Activated T-helper 9 cell treated with anti-CD3 and anti-CD28 coated beads, Interleukin-2, amount 50 U/mL, for 16 hours (primary cell): ENCODE results near the gene CISD2.
"Not testable (repeated sequence)": the region's sequence is repeated elsewhere in the genome, so short reads cannot be mapped to it uniquely, and the experiment has no call there.

Experiments used
- DNase-seq: peaks from one replicate; pipeline ENCODE4 v3.0.0-alpha.2; 2020; ENCODE audit warnings: low read depth

Gene CISD2

GRCh38 chr4:102850370-102850769 is 18.4 kb upstream of the CISD2 start:
- DNase-seq = no peak

GRCh38 chr4:102858828-102859464 is 9.8 kb upstream of the CISD2 start:
- DNase-seq = no peak

GRCh38 chr4:102860611-102861324 is 8.0 kb upstream of the CISD2 start:
- no peak for DNase-seq

GRCh38 chr4:102862016-102862415 is 6.8 kb upstream of the CISD2 start:
- DNase-seq = no peak

- no peak for DNase-seq
These were observed 6.0 kb upstream of the CISD2 start for GRCh38 chr4:102862747-102863146.

GRCh38 chr4:102865327-102865726 is 3.5 kb upstream of the CISD2 start:
- not testable (repeated sequence) for DNase-seq

- DNase-seq = no peak
These were observed 1.3 kb upstream of the CISD2 start for GRCh38 chr4:102867278-102868152.

- DNase-seq = no peak
These were observed 525 bp upstream of the CISD2 start for GRCh38 chr4:102868153-102868780.

- no peak for DNase-seq
These were observed 891 bp downstream of the CISD2 start for GRCh38 chr4:102869569-102870197.

- DNase-seq = no peak
These were observed 3.0 kb downstream of the CISD2 start for GRCh38 chr4:102871772-102872171.

GRCh38 chr4:102877477-102878106 is 8.8 kb downstream of the CISD2 start:
- not testable (repeated sequence) for DNase-seq

- DNase-seq = not testable (repeated sequence)
These were observed 9.6 kb downstream of the CISD2 start for GRCh38 chr4:102878349-102878748.

GRCh38 chr4:102878901-102879300 is 10.1 kb downstream of the CISD2 start:
- DNase-seq = no peak

GRCh38 chr4:102881343-102881742 is 12.6 kb downstream of the CISD2 start:
- DNase-seq = no peak

- no peak for DNase-seq
These were observed 14.5 kb downstream of the CISD2 start for GRCh38 chr4:102883278-102883677.

- not testable (repeated sequence) for DNase-seq
These were observed 19.8 kb downstream of the CISD2 start for GRCh38 chr4:102888570-102888969.

GRCh38 chr4:102889866-102890265 is 21.1 kb downstream of the CISD2 start:
- DNase-seq = not testable (repeated sequence)

- not testable (repeated sequence) for DNase-seq
These were observed 27.8 kb downstream of the CISD2 start for GRCh38 chr4:102896547-102896946.

GRCh38 chr4:102897610-102898009 is 28.8 kb downstream of the CISD2 start:
- not testable (repeated sequence) for DNase-seq

GRCh38 chr4:102901804-102902203 is 33.0 kb downstream of the CISD2 start:
- no peak for DNase-seq

- DNase-seq = no peak
These were observed 50.1 kb downstream of the CISD2 start for GRCh38 chr4:102918859-102919258.
